Hepatocyte (in vitro differentiated cells): Measurements from ENCODE around the gene NNAT.

ENCODE experiments used
- EZH2phosphoT487 ChIP-seq: fragments of 200-600 bp; sonication (generic); IDR thresholded peaks from one replicate; pipeline ENCODE4 v1.6.1; 2018; ENCODE audit warnings: antibody characterized with exemption, mild to moderate bottlenecking, low read depth, moderate library complexity; ENCODE audit not compliant: unreplicated experiment, severe bottlenecking
- TF ChIP-seq, protein P1 (sequence below): fragments of 200-600 bp; sonication (generic); IDR thresholded peaks from 2 replicates; pipeline ENCODE4 v1.5.1; 2016; ENCODE audit warnings: antibody characterized with exemption, mild to moderate bottlenecking; ENCODE audit not compliant: poor library complexity

- no peak for TF ChIP-seq EZH2phosphoT487
- TF ChIP-seq, protein P1, sequence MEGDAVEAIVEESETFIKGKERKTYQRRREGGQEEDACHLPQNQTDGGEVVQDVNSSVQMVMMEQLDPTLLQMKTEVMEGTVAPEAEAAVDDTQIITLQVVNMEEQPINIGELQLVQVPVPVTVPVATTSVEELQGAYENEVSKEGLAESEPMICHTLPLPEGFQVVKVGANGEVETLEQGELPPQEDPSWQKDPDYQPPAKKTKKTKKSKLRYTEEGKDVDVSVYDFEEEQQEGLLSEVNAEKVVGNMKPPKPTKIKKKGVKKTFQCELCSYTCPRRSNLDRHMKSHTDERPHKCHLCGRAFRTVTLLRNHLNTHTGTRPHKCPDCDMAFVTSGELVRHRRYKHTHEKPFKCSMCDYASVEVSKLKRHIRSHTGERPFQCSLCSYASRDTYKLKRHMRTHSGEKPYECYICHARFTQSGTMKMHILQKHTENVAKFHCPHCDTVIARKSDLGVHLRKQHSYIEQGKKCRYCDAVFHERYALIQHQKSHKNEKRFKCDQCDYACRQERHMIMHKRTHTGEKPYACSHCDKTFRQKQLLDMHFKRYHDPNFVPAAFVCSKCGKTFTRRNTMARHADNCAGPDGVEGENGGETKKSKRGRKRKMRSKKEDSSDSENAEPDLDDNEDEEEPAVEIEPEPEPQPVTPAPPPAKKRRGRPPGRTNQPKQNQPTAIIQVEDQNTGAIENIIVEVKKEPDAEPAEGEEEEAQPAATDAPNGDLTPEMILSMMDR, result no peak
These were observed 39.4 kb upstream of the NNAT start for GRCh38 chr20:37481610-37482009.
